Measurements from ENCODE around the gene IGFBP3. TPM values are rescaled to one million over a fixed set of nuclear protein-coding genes. Genes with fewer than 3 reads are reported as not detected.

Gene IGFBP3
- total RNA-seq, 1 donor: 1,278 TPM

DNA sequence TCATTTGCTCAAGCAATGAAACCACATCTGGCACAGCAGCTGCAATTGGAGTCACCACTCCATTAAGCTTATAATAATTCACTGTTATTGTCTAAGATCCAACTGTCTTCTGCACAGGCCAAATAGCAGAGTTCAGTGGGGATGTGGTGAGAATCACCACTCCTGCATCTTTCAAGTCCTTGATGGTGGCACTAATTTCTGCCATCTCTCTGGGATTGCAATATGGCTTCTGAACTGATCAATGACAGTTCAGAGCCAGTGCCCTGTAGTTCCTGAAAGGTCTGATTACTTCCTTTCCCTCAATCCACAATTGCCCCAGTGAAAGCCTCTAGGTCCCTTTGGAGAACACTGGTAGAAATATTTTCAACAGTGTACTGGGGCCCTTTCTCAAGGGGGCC, 26.4 kb downstream of the IGFBP3 start:
- H3K4me3 ChIP-seq (ENCODE audit: low read depth, low read length): no peak overlapping the region
- DNase-seq (ENCODE audit: low read depth): no peak
- TF ChIP-seq CTCF (IDR thresholded peaks at IDR 0.05; ENCODE audit: insufficient read depth, low read length): no peak

DNA sequence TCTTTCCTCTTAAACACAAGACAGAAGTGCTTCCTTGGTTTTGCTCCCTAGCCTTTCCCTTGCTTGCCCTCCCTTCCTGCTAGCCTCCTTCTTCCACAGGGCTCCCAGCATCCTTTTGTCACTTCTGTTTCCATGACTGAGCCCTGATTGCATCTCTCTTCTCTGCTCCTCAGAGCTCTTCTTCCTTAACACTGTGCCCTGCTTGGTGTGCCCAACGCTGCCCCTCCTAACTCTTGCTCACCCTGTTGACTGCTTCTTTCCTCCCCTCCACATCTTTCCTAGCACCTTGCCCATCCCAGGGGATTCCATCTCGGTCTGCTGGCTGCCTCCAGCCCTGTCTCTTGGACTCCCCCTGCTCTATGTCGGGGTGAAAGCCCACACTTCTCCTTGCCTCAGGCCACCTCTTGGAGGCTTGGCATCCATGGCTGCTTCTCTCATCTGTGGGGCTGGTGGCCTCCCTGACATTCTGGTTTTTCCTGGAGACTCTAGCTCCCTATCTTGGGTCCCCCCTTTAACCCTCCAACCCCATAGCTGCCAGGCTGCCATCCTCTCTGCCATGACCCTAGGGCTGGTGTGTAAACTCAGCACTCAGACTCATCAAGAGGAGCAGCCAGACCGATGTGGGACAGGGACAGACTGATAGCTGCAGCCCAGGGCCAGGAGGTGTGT, 26.9 kb downstream of the IGFBP3 start:
- no peak overlapping the region for H3K4me3 ChIP-seq (ENCODE audit: low read depth, low read length)
- TF ChIP-seq CTCF (IDR thresholded peaks at IDR 0.05; ENCODE audit: insufficient read depth, low read length): no peak
- DNase-seq (ENCODE audit: low read depth): no peak

GRCh38 chr7:45893374-45893995, 27.6 kb downstream of the IGFBP3 start:
- H3K4me3 ChIP-seq (ENCODE audit: low read depth, low read length): no peak overlapping the region
- DNase-seq (ENCODE audit: low read depth): no peak
- TF ChIP-seq CTCF (IDR thresholded peaks at IDR 0.05; ENCODE audit: insufficient read depth, low read length): no peak

DNA sequence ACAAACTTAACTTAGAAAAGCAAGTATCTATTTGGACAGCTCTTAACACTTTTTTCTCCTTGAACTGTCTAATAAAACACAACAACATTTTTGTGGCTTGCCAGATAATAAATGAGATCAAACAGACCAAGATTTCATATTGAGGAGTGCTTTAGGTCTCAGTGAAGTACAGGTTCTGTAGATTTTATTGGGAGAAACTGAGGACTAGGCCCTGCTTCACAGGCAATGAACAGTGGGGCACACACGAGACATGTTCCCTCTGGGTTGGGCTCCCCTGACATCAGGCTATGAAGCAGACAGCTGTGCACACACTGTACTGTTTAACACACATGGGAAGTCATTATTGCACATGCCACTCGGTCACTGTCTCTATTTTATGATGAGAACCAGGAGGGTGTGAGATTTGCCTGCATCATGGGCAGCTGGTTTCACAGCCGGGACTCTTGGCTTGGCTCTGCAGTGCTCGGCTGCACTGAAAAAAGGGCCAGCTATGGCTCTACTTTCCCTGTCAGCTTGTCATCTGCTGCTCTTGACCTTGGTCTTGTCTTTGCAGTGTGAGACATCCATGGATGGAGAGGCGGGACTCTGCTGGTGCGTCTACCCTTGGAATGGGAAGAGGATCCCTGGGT, 28.6 kb downstream of the IGFBP3 start:
- DNase-seq (ENCODE audit: low read depth): no peak
- H3K4me3 ChIP-seq (ENCODE audit: low read depth, low read length): no peak overlapping the region
- no peak for TF ChIP-seq CTCF (IDR thresholded peaks at IDR 0.05; ENCODE audit: insufficient read depth, low read length)

GRCh38 chr7:45891462-45892402, 29.3 kb downstream of the IGFBP3 start:
- TF ChIP-seq CTCF (IDR thresholded peaks at IDR 0.05; ENCODE audit: insufficient read depth, low read length): no peak
- no peak for DNase-seq (ENCODE audit: low read depth)
- H3K4me3 ChIP-seq (ENCODE audit: low read depth, low read length): no peak overlapping the region

- TF ChIP-seq CTCF (IDR thresholded peaks at IDR 0.05; ENCODE audit: insufficient read depth, low read length): peak; percentile 61
- peak; percentile 73 for DNase-seq (ENCODE audit: low read depth)
- H3K4me3 ChIP-seq (ENCODE audit: low read depth, low read length): no peak overlapping the region
Measured at GRCh38 chr7:45890902-45891461, 30.1 kb downstream of the IGFBP3 start.
